GM12891 (cell line): ENCODE measurements around the gene ALDH3B2.

ENCODE experiments used
- POLR2A ChIP-seq: IDR thresholded peaks from 2 replicates; pipeline ENCODE4 v1.6.1; 2011; ENCODE audit warnings: low read depth, low read length, control low read depth
- POLR2AphosphoS5 ChIP-seq: IDR thresholded peaks from 2 replicates; pipeline ENCODE4 v1.6.1; 2011; ENCODE audit warnings: low read depth, low read length, control low read depth
- TAF1 ChIP-seq: IDR thresholded peaks from 2 replicates; pipeline ENCODE4 v1.6.1; 2011; ENCODE audit warnings: low read depth, low read length, control low read depth

- TF ChIP-seq POLR2A (no peak), POLR2AphosphoS5 (no peak), TAF1 (no peak)
These were observed 9.5 kb downstream of the ALDH3B2 start for GRCh38 chr11:67664696-67665540.
